Measurements from ENCODE around the gene ARHGAP29.

GRCh38 chr1:94260635-94261387, 23.4 kb upstream of the ARHGAP29 start:
- no peak for TF ChIP-seq CTCF (conservative IDR thresholded peaks at IDR 0.05 in 1 of 2, IDR thresholded peaks at IDR 0.05 in 1 of 2; ENCODE audit: low read depth in 1 of 2, low read length in 2 of 2)
- no peak for TF ChIP-seq EZH2 (IDR thresholded peaks at IDR 0.05; ENCODE audit: low read length, missing control alignments)

All from fibroblast of lung (primary cell).